ENCODE measurements around the gene PI4KA. TPM values are rescaled to one million over a fixed set of nuclear protein-coding genes. Genes with fewer than 3 reads are reported as not detected.

Gene PI4KA
- total and polyA plus RNA-seq, 2 of the 13 experiments (the other 11 are each of a cell fraction or from before 2014, with no cell fraction given) = 27.4 to 56.4 TPM

- TF ChIP-seq HIVEP1 (CRISPR knock-in tag; IDR thresholded peaks at IDR 0.05) (no peak), ZNF720 (CRISPR knock-in tag; IDR thresholded peaks at IDR 0.05) (no peak), GLI4 (CRISPR knock-in tag; IDR thresholded peaks at IDR 0.05; ENCODE audit: borderline replicate concordance) (no peak), TBX3 (IDR thresholded peaks at IDR 0.05; ENCODE audit: borderline replicate concordance) (no peak; the same call in 1 of the 2 replicates), RORA (CRISPR knock-in tag; IDR thresholded peaks at IDR 0.05) (no peak), TCF7 (IDR thresholded peaks at IDR 0.05; ENCODE audit: low read depth) (peak; percentile 80), SYNCRIP (IDR thresholded peaks at IDR 0.05; ENCODE audit: insufficient read depth, low read depth, low read length) (no peak), GZF1 (CRISPR knock-in tag; IDR thresholded peaks at IDR 0.05) (peak; percentile 37; the same call in 1 of the 2 replicates), TBL1XR1 (IDR thresholded peaks at IDR 0.05; ENCODE audit: borderline replicate concordance, low read length, partially characterized antibody) (peak; percentile 47), ZZZ3 (CRISPR knock-in tag; IDR thresholded peaks at IDR 0.05; ENCODE audit: borderline replicate concordance) (no peak), SOX13 (IDR thresholded peaks at IDR 0.05) (peak; percentile 97), SOX13 (CRISPR knock-in tag; conservative IDR thresholded peaks at IDR 0.05 in 1 of 2, IDR thresholded peaks at IDR 0.05 in 1 of 2) (peak in 1 of 2 experiments; percentile 99; a peak in 2 of 4 replicates), ZNF546 (CRISPR knock-in tag; conservative IDR thresholded peaks at IDR 0.05) (no peak), ZKSCAN8 (CRISPR knock-in tag; IDR thresholded peaks at IDR 0.05; ENCODE audit: borderline replicate concordance) (peak; percentile 78; the same call in 1 of the 2 replicates), ZNF501 (CRISPR knock-in tag; IDR thresholded peaks at IDR 0.05) (no peak; the same call in 1 of the 2 replicates), E2F1 (CRISPR knock-in tag; IDR thresholded peaks at IDR 0.05) (no peak), KLF12 (CRISPR knock-in tag; IDR thresholded peaks at IDR 0.05; ENCODE audit: borderline replicate concordance) (0 out of 2 replicates have a peak, but pooled peaks have one; percentile 35), ZNF850 (CRISPR knock-in tag; conservative IDR thresholded peaks at IDR 0.05) (no peak), ZBTB38 (CRISPR knock-in tag; IDR thresholded peaks at IDR 0.05) (no peak; the same call in 1 of the 2 replicates), GPBP1L1 (CRISPR knock-in tag; IDR thresholded peaks at IDR 0.05) (no peak), TEF (CRISPR knock-in tag; IDR thresholded peaks at IDR 0.05) (no peak)
- TF ChIP-seq, protein P1, sequence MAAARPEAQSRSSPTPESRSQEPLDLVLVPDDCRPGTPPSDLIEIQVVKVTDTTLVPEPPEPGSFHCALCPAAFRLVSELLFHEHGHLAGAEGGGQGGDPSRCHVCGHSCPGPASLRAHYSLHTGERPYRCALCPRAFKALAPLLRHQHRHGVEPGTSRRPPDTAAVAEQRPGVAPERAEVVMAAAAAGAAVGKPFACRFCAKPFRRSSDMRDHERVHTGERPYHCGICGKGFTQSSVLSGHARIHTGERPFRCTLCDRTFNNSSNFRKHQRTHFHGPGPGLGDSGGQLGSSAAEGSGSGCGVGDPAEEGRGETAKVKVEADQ (CRISPR knock-in tag; IDR thresholded peaks at IDR 0.05; ENCODE audit: borderline replicate concordance) = 0 out of 2 replicates have a peak, but pooled peaks have one; percentile 35
Measured at GRCh38 chr22:20777420-20778177, 81.0 kb downstream of the PI4KA start (continued).

All from HepG2 (cell line).